ENCODE measurements around the gene HEXA. TPM values are rescaled to one million over a fixed set of nuclear protein-coding genes. Genes with fewer than 3 reads are reported as not detected.

The HEXA gene
- total and polyA plus RNA-seq, 9 donors, result 42.4 to 166 (median 77.7) TPM

GRCh38 chr15:72389231-72389630 lies 13.4 kb upstream of the HEXA start:
- peaks cover 0 to 3% of the 10 kb centered on the region in 2 donors for H3K9me3 ChIP-seq
- H3K4me1 ChIP-seq (ENCODE audit: insufficient read depth), result no peaks in the 10 kb centered on the region
- H3K27ac ChIP-seq, result no peak overlapping the region
- no peak overlapping the region for H3K4me3 ChIP-seq
- no peaks in the 10 kb centered on the region for H3K27me3 ChIP-seq
- intact Hi-C loops (cut with DNase I), result no loop called here
- WGBS, 3 donors, result 29 to 44% (median 39%) methylated on average over 3 of the region's 3 CpGs
- H3K36me3 ChIP-seq, result no peaks in the 10 kb centered on the region
- TF ChIP-seq, protein P1, sequence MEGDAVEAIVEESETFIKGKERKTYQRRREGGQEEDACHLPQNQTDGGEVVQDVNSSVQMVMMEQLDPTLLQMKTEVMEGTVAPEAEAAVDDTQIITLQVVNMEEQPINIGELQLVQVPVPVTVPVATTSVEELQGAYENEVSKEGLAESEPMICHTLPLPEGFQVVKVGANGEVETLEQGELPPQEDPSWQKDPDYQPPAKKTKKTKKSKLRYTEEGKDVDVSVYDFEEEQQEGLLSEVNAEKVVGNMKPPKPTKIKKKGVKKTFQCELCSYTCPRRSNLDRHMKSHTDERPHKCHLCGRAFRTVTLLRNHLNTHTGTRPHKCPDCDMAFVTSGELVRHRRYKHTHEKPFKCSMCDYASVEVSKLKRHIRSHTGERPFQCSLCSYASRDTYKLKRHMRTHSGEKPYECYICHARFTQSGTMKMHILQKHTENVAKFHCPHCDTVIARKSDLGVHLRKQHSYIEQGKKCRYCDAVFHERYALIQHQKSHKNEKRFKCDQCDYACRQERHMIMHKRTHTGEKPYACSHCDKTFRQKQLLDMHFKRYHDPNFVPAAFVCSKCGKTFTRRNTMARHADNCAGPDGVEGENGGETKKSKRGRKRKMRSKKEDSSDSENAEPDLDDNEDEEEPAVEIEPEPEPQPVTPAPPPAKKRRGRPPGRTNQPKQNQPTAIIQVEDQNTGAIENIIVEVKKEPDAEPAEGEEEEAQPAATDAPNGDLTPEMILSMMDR (IDR thresholded peaks at IDR 0.05), result no peak
- no peak for TF ChIP-seq EP300 (IDR thresholded peaks at IDR 0.05)
- TF ChIP-seq POLR2A (IDR thresholded peaks at IDR 0.05), result no peak
- no peak for DNase-seq

GRCh38 chr15:72387741-72388140 lies 11.9 kb upstream of the HEXA start:
- H3K4me3 ChIP-seq, result no peak overlapping the region
- no peak for TF ChIP-seq EP300 (IDR thresholded peaks at IDR 0.05)
- TF ChIP-seq, protein P1 (IDR thresholded peaks at IDR 0.05), result no peak
- no peak for TF ChIP-seq POLR2A (IDR thresholded peaks at IDR 0.05)
- peaks cover 0 to 3% of the 10 kb centered on the region in 2 donors for H3K9me3 ChIP-seq
- H3K36me3 ChIP-seq, result no peaks in the 10 kb centered on the region
- intact Hi-C loops (cut with DNase I), result no loop called here
- DNase-seq, result no peak
- no peak overlapping the region for H3K27ac ChIP-seq
- no peaks in the 10 kb centered on the region for H3K27me3 ChIP-seq
- H3K4me1 ChIP-seq (ENCODE audit: insufficient read depth), result no peaks in the 10 kb centered on the region

- intact Hi-C loops (cut with DNase I), result no loop called here
These were observed 6.3 kb upstream of the HEXA start for GRCh38 chr15:72382146-72382545.

DNA sequence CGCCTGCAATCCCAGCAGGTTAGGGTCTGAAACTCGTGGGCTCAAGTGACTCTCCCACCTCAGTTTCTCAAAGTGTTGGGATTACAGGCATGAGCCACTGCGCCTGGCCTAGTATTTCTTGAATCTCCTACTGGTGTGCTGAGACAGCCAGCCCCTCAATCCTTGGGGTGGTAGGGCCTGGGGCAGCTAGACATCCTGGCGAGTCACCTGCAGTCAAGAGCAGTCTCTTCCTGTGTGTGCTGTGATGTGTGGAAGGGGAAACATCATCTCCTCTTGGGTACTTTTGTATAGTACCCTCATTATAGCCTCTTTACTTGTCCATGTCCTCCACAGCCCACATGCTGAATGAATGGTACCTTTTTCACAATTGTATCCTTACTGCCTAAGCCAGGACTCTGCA lies 4.9 kb upstream of the HEXA start:
- intact Hi-C loops (cut with DNase I), result no loop called here
- Histone ChIP-seq H3K36me3 (no peaks in the 10 kb centered on the region), H3K27me3 (no peaks in the 10 kb centered on the region), H3K27ac (no peak overlapping the region), H3K9me3 (peaks cover 0 to 3% of the 10 kb centered on the region in 2 donors), H3K4me3 (no peak overlapping the region), H3K4me1 (ENCODE audit: insufficient read depth) (no peaks in the 10 kb centered on the region)
- TF ChIP-seq EP300 (IDR thresholded peaks at IDR 0.05) (no peak), POLR2A (IDR thresholded peaks at IDR 0.05) (no peak)
- TF ChIP-seq, protein P1 (IDR thresholded peaks at IDR 0.05), result no peak
- no peak for DNase-seq
- 59 to 65% (median 61%) methylated on average over 4 of the region's 4 CpGs for WGBS, 3 donors

More at GRCh38 chr15:72382146-72382545, 6.3 kb upstream of the HEXA start:
- peaks cover 0 to 3% of the 10 kb centered on the region in 2 donors for H3K9me3 ChIP-seq
- TF ChIP-seq, protein P1 (IDR thresholded peaks at IDR 0.05), result no peak
- TF ChIP-seq EP300 (IDR thresholded peaks at IDR 0.05), result no peak
- no peak for TF ChIP-seq POLR2A (IDR thresholded peaks at IDR 0.05)
- DNase-seq, result no peak
- 46 to 71% (median 56%) methylated on average over 2 of the region's 2 CpGs for WGBS, 3 donors
- no peak overlapping the region for H3K27ac ChIP-seq
- H3K4me1 ChIP-seq (ENCODE audit: insufficient read depth), result no peaks in the 10 kb centered on the region
- no peak overlapping the region for H3K4me3 ChIP-seq
- no peaks in the 10 kb centered on the region for H3K36me3 ChIP-seq
- no peaks in the 10 kb centered on the region for H3K27me3 ChIP-seq
